Posterior cingulate gyrus (tissue), 11 donors: ENCODE measurements around the gene RANBP3.
"Not testable (repeated sequence)": the region's sequence is repeated elsewhere in the genome, so short reads cannot be mapped to it uniquely, and the experiment has no call there.

Experiments
- DNase-seq, 10 donors: peaks; one replicate each; pipeline versions ENCODE4 v3.0.0 to v3.0.0-alpha.2; 2020 to 2021; ENCODE audit warnings: mixed read lengths in 3 of 10
- intact Hi-C: fragments of 100-400 bp; cut with DNase I; formaldehyde crosslinking; loops from one replicate; pipeline ENCODE4 v1.15.1; 2023

RANBP3 gene

GRCh38 chr19:5874496-5874895 lies 103.4 kb downstream of the RANBP3 start:
- DNase-seq, intact Hi-C loops: not testable (repeated sequence)

GRCh38 chr19:5873617-5874199 lies 104.2 kb downstream of the RANBP3 start:
- intact Hi-C loops: no loop called here
- no peak for DNase-seq

- DNase-seq: no peak
- intact Hi-C loops: no loop called here
Measured at GRCh38 chr19:5870986-5871394, 107.0 kb downstream of the RANBP3 start.

GRCh38 chr19:5867201-5868136 lies 110.5 kb downstream of the RANBP3 start:
- intact Hi-C loops: no loop called here
- DNase-seq: no peak
